ENCODE measurements around the gene MAL.

DNA sequence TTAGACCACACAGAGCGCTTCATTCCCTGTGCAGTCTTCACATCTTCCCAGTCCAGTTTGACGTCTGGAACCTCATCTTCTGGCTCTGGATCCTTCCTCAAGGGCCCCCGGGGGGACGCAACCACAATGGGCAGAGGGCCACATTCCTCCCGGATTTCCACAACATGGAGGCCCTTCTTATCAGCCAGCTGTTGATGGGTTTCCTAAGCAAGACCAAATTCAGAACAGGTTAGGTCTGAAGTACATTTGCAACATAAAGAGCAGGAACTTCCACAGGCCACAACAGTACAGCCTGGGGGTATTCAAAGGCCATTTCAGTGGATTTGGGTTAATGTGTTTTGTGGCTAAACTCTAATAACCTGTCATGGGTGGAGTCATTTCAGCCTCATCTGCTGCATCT lies 61.9 kb downstream of the MAL start:
- no peak for TF ChIP-seq KDM1A (IDR thresholded peaks at IDR 0.05; ENCODE audit: borderline replicate concordance, low read length)
- no peak for TF ChIP-seq TAF1 (IDR thresholded peaks at IDR 0.05; ENCODE audit: low read depth, low read length)
- TF ChIP-seq MAX (IDR thresholded peaks at IDR 0.05): no peak
- TF ChIP-seq EZH2 (IDR thresholded peaks at IDR 0.05; ENCODE audit: low read depth, low read length, severe bottlenecking): no peak
- TF ChIP-seq POLR2A (IDR thresholded peaks at IDR 0.05; ENCODE audit: control extremely low read depth in 1 of 2, low read depth in 2 of 2, low read length in 2 of 2): no peak
- no peak for TF ChIP-seq POLR2AphosphoS5 (IDR thresholded peaks at IDR 0.05; ENCODE audit: low read depth, low read length)
- no peak for TF ChIP-seq CTCF (IDR thresholded peaks at IDR 0.05; ENCODE audit: control extremely low read depth in 1 of 3, insufficient read depth in 1 of 3, low read depth in 1 of 3, low read length in 3 of 3)

Data from H1 (cell line).